NCI-H524 treated with DMSO at 0.1 percent for 48 hours (cell line): ENCODE results near the gene TBCB.

ENCODE experiments used
- DNase-seq: peaks from one replicate; lab custom pipeline; 2025; lab: John Stamatoyannopoulos, UW

TBCB gene

GRCh38 chr19:36136964-36137686, 21.9 kb downstream of the TBCB start:
- DNase-seq: no peak

- DNase-seq: no peak
These were observed 23.8 kb downstream of the TBCB start for GRCh38 chr19:36139120-36139472.

DNA sequence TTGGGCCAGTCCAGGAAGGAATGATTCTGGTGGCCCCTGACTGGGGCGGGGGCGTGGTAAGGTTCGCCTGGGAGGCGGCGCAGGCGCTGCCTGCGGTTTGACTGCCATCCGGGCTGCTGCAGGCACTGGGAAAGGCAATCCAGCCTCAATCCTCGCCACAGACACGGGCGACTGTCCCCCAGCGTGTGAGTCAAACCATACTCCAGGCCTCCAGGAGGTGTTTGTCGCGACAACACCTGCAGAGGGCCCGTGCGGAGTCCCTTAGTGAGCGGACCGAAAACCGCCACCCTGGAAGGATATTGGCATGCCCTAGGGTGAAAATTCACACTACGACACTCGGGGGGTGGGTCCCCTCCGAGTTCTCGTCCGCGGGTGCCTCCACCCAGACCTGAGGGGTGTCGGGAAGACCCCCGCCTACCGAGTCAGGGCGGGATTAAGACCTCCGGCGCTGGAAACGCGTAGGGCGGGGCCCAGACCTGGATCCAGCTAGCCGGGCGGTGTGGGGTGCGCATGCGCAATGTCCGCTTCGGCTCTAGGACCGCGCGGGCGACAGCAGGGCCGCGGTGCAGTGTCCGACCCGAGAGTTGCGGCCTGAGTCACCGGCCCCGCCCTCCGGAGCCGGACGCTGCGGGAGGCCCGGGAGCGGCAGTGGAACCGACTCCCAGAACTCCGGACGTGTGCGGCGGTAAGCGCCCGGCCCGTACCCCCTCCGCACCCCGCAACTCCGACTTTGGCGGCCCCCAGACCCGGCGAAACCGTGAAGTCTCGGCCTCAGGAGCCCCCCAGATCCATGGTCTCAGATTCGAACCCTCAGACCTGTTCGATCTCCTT, 24.4 kb downstream of the TBCB start, which contains the start of gene CAPNS1:
Gene CAPNS1, plus strand, starts transcription at position 594 of the 831 bp plus-strand sequence. CDS start 946 bp downstream, outside the sequence.
- DNase-seq: peak; percentile 76

DNA sequence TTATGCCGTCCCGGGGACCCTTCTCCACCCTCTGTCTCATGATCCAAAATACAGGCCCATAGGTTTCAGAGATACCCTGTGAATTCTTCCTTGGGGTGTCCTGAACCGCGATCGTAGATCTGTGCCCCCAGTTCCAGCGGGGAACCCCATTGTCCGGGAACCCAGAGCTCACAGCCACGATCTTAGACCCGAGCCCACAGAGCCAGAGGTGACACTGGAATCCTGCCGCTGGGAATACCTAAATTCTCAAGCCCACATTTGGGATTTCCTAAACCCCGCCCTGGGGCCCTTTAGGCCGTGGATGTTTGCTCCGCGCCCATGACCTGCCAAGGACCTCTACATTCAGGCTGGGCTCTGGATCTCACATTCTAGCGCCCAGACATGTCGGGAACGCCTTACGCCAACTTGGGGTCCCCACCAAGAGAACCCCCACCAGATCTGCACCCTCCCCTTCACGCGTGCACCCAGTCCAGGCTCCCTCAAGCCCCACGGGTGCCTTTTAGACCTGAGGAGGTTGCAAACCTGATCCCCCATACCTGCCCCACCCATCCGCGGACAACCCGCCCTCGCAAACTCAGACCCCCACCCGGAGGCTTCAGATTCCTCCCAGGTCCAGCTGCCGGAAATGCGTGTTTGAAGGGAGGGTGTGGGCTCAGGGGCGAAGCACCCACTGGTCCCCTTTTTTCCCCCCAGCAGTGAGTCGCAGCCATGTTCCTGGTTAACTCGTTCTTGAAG, 25.2 kb downstream of the TBCB start:
- DNase-seq: peak; percentile 16

DNA sequence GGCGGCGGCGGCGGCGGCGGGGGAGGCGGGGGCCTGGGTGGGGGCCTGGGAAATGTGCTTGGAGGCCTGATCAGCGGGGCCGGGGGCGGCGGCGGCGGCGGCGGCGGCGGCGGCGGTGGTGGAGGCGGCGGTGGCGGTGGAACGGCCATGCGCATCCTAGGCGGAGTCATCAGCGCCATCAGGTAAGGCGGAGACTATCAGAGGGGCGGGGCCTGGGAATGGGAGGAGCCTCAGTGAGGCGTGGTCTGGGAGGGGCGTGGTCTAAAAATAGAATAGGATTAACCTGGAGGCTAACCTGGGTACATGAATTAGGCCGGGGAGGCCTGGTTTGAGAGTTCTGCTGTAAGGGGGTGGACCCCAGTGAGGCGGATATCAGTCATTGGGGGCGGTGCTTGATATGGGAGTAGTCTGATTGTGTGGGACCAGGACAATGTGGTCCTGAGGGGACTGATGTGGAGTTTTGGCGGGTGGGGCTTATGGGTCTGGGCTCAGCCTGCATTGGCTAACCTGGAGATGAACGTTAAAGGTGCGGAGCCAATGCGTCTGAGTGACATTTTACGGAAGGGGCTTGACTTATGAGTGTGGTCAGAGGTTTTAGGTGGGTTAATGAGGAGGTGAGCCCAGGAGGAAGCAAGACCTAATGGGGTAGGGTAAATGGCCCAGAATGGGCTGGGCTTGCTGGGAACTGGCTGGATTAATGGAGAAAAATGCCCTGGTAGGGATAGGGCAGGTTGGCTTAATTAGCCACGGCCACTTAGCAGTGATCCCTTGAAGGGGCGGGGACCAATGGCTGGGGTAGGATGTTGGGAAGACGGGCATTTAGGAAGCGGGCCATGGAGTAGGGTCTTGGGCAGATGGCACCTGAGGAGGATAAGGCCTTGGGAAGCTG, 26.0 kb downstream of the TBCB start:
- peak; percentile 42 for DNase-seq

GRCh38 chr19:36142046-36142445, 26.8 kb downstream of the TBCB start:
- no peak for DNase-seq

DNA sequence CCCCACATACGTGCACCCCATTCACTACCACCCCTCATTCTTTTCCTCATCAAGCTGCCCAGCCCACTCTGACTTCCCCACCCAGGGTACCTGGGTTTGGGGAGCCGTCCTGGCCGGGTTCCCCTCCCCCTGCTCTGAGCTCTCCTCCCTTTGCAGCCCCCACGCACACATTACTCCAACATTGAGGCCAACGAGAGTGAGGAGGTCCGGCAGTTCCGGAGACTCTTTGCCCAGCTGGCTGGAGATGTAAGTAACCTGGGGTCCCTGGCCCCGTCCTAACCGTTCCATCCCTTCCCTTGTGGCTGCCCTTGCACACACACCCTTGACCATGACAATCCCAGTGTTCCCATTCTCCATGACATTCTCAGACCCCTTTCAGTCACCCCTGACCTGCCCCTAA, 27.2 kb downstream of the TBCB start:
- no peak for DNase-seq

DNA sequence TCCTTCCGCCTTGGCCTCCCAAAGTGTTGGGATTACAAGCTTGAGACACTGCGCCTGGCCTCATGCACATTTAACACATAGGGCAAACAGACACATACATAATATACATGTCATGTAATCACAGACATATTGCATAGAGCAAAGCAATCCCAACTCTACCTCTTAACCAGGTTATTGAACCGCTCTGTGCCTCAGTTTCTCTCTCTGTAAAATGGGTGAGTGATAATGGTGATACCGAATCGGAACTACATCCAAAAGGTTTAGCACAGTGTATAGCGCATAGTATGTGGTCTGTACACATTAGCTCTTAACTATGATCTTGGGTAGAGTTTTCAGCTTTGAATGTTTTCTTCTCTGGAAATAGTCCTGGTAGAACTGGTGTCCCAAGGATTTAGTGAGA, 29.4 kb downstream of the TBCB start:
- no peak for DNase-seq

- DNase-seq: no peak
These were observed 34.6 kb downstream of the TBCB start for GRCh38 chr19:36149673-36150406.

DNA sequence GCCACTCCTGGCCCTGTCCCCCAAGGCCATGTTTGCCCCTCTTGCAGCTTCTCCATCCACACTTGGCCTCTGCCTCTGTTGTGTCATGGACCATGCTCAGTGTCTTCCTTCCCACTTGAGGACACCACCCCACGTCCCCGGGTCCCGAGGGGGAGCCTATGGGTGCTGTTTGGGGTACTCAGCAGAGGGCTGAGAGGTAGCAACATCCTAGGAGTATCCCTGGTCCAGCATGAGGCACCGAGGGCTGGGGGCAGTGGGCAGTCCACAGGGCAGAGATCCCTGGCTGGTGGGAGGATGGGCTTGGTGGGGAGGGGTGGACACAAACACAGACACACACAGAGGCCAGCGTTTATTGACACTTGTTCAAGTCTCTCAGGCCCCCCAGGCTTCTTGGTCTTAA, 35.3 kb downstream of the TBCB start:
- DNase-seq: no peak

- no peak for DNase-seq
These were observed 36.1 kb downstream of the TBCB start for GRCh38 chr19:36151144-36152018.

- DNase-seq: no peak
These were observed 36.7 kb downstream of the TBCB start for GRCh38 chr19:36152019-36152351.

GRCh38 chr19:36152352-36153091, 37.3 kb downstream of the TBCB start, which contains the start of gene COX7A1:
Gene COX7A1 (minus strand): TSS chr19:36152447. CDS start chr19:36152407, 40 bp downstream.
- no peak for DNase-seq

DNA sequence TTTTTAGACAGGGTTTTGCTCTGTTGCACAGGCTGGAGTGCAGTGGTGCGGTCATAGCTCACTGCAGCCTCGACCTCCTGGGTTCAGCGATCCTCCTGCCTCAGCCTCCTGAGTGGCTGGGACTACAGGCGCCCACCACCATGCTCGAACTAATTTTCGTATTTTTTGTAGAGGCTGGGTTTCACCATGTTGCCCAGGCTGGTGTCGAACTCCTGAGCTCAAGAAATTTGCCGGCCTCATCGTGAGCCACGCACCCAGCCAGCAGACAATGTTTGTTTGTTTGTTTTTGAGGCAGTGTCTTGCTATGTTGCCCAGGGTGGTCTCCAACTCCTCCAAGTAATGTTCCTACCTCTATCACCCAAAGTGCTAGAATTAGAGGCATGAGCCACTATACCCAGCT, 37.9 kb downstream of the TBCB start:
- no peak for DNase-seq

GRCh38 chr19:36160821-36161596, 45.7 kb downstream of the TBCB start:
- DNase-seq: no peak

- no peak for DNase-seq
These were observed 48.5 kb downstream of the TBCB start for GRCh38 chr19:36163813-36164212.

DNA sequence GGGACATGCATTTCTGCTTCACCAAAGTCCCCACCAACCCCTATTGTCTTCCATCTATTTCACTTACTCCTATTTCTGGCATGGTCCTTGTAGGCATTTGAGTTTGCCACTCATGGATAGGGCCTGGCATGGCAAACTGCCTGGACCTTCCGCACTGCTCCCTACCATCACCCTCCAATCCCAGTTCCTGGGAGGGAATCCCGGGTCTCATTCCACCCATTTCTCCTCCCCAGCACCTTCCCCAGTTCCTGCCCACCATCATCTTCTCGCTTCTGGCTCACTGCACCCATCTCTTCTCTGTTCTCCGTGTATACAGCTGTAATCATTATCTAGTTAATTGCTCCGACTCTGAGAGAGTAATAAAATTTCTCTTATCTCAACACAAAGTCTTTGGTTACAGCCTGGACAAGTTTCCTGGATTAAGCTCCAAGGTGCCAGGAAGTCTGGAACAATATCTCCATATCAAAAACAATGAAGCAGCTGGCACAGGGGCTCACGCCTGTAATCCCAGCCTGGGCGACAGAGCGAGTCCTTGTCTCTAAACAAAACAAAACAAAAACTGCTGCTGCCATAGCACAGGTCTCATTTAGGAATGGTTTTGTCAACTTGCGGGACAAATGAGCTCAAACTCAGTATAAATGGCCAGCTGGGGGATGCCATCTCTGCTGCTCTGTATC, 54.0 kb downstream of the TBCB start:
- DNase-seq: peak; percentile 93

GRCh38 chr19:36172852-36173251, 57.6 kb downstream of the TBCB start:
- DNase-seq: no peak
